Ammon's horn (tissue), 1 donor: ENCODE data around the gene SEC22A.
A peak's percentile ranks its signal among the peaks of the same experiment; 100 is the strongest.
"Not testable (repeated sequence)": the region's sequence is repeated elsewhere in the genome, so short reads cannot be mapped to it uniquely, and the experiment has no call there.

ENCODE experiments used
- DNase-seq: peaks from one replicate; pipeline ENCODE4 v3.0.0-alpha.2; 2016; ENCODE audit warnings: low spot score

The SEC22A gene

GRCh38 chr3:123180791-123181190, 21.0 kb upstream of the SEC22A start:
- no peak for DNase-seq

- no peak for DNase-seq
These were observed 15.0 kb upstream of the SEC22A start for GRCh38 chr3:123186695-123187094.

GRCh38 chr3:123188058-123188457, 13.7 kb upstream of the SEC22A start:
- no peak for DNase-seq

GRCh38 chr3:123193448-123194101, 8.2 kb upstream of the SEC22A start:
- no peak for DNase-seq

GRCh38 chr3:123194552-123194951, 7.2 kb upstream of the SEC22A start:
- DNase-seq, result no peak

GRCh38 chr3:123198372-123198771, 3.4 kb upstream of the SEC22A start:
- no peak for DNase-seq

- no peak for DNase-seq
These were observed 553 bp upstream of the SEC22A start for GRCh38 chr3:123201223-123201556.

GRCh38 chr3:123202451-123202850, 708 bp downstream of the SEC22A start:
- no peak for DNase-seq

- no peak for DNase-seq
These were observed 17.2 kb downstream of the SEC22A start for GRCh38 chr3:123218990-123219389.

GRCh38 chr3:123221369-123221768, 19.6 kb downstream of the SEC22A start:
- not testable (repeated sequence) for DNase-seq

GRCh38 chr3:123225016-123225415, 23.3 kb downstream of the SEC22A start:
- DNase-seq, result no peak

- no peak for DNase-seq
These were observed 24.8 kb downstream of the SEC22A start for GRCh38 chr3:123226549-123226948.

- no peak for DNase-seq
These were observed 27.4 kb downstream of the SEC22A start for GRCh38 chr3:123229145-123229544.

- DNase-seq, result no peak
These were observed 35.2 kb downstream of the SEC22A start for GRCh38 chr3:123236902-123237301.

GRCh38 chr3:123239186-123239585, 37.4 kb downstream of the SEC22A start:
- DNase-seq, result not testable (repeated sequence)

GRCh38 chr3:123239756-123240155, 38.0 kb downstream of the SEC22A start:
- no peak for DNase-seq

- DNase-seq, result no peak
These were observed 42.4 kb downstream of the SEC22A start for GRCh38 chr3:123244128-123244527.

- DNase-seq, result no peak
These were observed 45.1 kb downstream of the SEC22A start for GRCh38 chr3:123246866-123247265.

- no peak for DNase-seq
These were observed 54.5 kb downstream of the SEC22A start for GRCh38 chr3:123256256-123256655.

- no peak for DNase-seq
These were observed 56.6 kb downstream of the SEC22A start for GRCh38 chr3:123258359-123258758.

GRCh38 chr3:123258811-123259420, 57.2 kb downstream of the SEC22A start:
- peak; percentile 44 for DNase-seq

GRCh38 chr3:123261666-123262065, 59.9 kb downstream of the SEC22A start:
- DNase-seq, result no peak

- DNase-seq, result no peak
These were observed 60.5 kb downstream of the SEC22A start for GRCh38 chr3:123262226-123262625.

- no peak for DNase-seq
These were observed 61.1 kb downstream of the SEC22A start for GRCh38 chr3:123262868-123263267.
